Nephron (organoid): ENCODE data around the gene ADK.

ENCODE experiments used
- H3K27ac Mint-ChIP-seq, 3 experiments: 2 replicates each; pipeline ENCODE4 v1.8.0; 2020; ENCODE audit warnings: mixed read lengths in 3 of 3, mild to moderate bottlenecking in 2 of 3, moderate library complexity in 1 of 3
- H3K27me3 Mint-ChIP-seq: 2 replicates; pipeline ENCODE4 v1.8.0; 2021; ENCODE audit warnings: low read depth, mild to moderate bottlenecking, moderate library complexity, mixed read lengths
- H3K36me3 Mint-ChIP-seq: 2 replicates; pipeline ENCODE4 v1.8.0; 2020; ENCODE audit warnings: low read depth, mixed read lengths
- H3K4me1 Mint-ChIP-seq: 2 replicates; pipeline ENCODE4 v1.8.0; 2020; ENCODE audit warnings: mixed read lengths
- H3K4me3 Mint-ChIP-seq, 3 experiments: 2 replicates each; pipeline ENCODE4 v1.8.0; 2020; ENCODE audit warnings: mild to moderate bottlenecking in 3 of 3, mixed read lengths in 3 of 3, moderate library complexity in 2 of 3
- H3K9me3 Mint-ChIP-seq: 2 replicates; pipeline ENCODE4 v1.8.0; 2020; ENCODE audit warnings: mixed read lengths
- CTCF ChIP-seq, 3 experiments: fragments of 200-600 bp; sonication (generic); IDR thresholded peaks; one replicate each; pipeline ENCODE4 v1.5.0; 2021; ENCODE audit warnings: antibody characterized with exemption in 3 of 3; ENCODE audit not compliant: unreplicated experiment in 3 of 3

ADK gene

GRCh38 chr10:74330646-74331045 lies 179.6 kb downstream of the ADK start:
- H3K9me3 Mint-ChIP-seq: peaks cover 11% of the 10 kb centered on the region
- no peaks in the 10 kb centered on the region for H3K4me1 Mint-ChIP-seq
- H3K4me3 Mint-ChIP-seq: no peak overlapping the region
- TF ChIP-seq CTCF (IDR thresholded peaks at IDR 0.05; ENCODE audit: unreplicated experiment in 3 of 3): no peak
- no peak overlapping the region for H3K27ac Mint-ChIP-seq
- no peaks in the 10 kb centered on the region for H3K27me3 Mint-ChIP-seq
- H3K36me3 Mint-ChIP-seq: peaks cover 13% of the 10 kb centered on the region

- TF ChIP-seq CTCF (IDR thresholded peaks at IDR 0.05; ENCODE audit: unreplicated experiment in 3 of 3): no peak
- Mint-ChIP-seq H3K9me3 (peaks cover 11% of the 10 kb centered on the region), H3K27me3 (no peaks in the 10 kb centered on the region), H3K36me3 (peaks cover 13% of the 10 kb centered on the region), H3K4me1 (no peaks in the 10 kb centered on the region), H3K27ac (no peak overlapping the region), H3K4me3 (no peak overlapping the region)
Measured at GRCh38 chr10:74332398-74332797, 181.4 kb downstream of the ADK start.

- Mint-ChIP-seq H3K9me3 (peaks cover 11% of the 10 kb centered on the region), H3K4me3 (no peak overlapping the region), H3K27me3 (no peaks in the 10 kb centered on the region), H3K4me1 (no peaks in the 10 kb centered on the region), H3K27ac (no peak overlapping the region), H3K36me3 (peaks cover 13% of the 10 kb centered on the region)
- no peak for TF ChIP-seq CTCF (IDR thresholded peaks at IDR 0.05; ENCODE audit: unreplicated experiment in 3 of 3)
Measured at GRCh38 chr10:74333174-74333573, 182.2 kb downstream of the ADK start.

- TF ChIP-seq CTCF (IDR thresholded peaks at IDR 0.05; ENCODE audit: unreplicated experiment in 3 of 3): no peak
- Mint-ChIP-seq H3K36me3 (peaks cover 13% of the 10 kb centered on the region), H3K9me3 (peaks cover 11% of the 10 kb centered on the region), H3K4me1 (no peaks in the 10 kb centered on the region), H3K27ac (no peak overlapping the region), H3K4me3 (no peak overlapping the region), H3K27me3 (no peaks in the 10 kb centered on the region)
Measured at GRCh38 chr10:74334221-74334620, 183.2 kb downstream of the ADK start.

GRCh38 chr10:74335501-74335900 lies 184.5 kb downstream of the ADK start:
- H3K4me3 Mint-ChIP-seq: no peak overlapping the region
- no peaks in the 10 kb centered on the region for H3K4me1 Mint-ChIP-seq
- H3K27ac Mint-ChIP-seq: no peak overlapping the region
- no peaks in the 10 kb centered on the region for H3K27me3 Mint-ChIP-seq
- peaks cover 13% of the 10 kb centered on the region for H3K36me3 Mint-ChIP-seq
- TF ChIP-seq CTCF (IDR thresholded peaks at IDR 0.05; ENCODE audit: unreplicated experiment in 3 of 3): no peak
- peaks cover 11% of the 10 kb centered on the region for H3K9me3 Mint-ChIP-seq

GRCh38 chr10:74337330-74338016 lies 186.5 kb downstream of the ADK start:
- Mint-ChIP-seq H3K4me3 (no peak overlapping the region), H3K9me3 (peaks cover 12% of the 10 kb centered on the region)

More at GRCh38 chr10:74337330-74338016, 186.5 kb downstream of the ADK start:
- H3K27me3 Mint-ChIP-seq: no peaks in the 10 kb centered on the region
- no peaks in the 10 kb centered on the region for H3K4me1 Mint-ChIP-seq
- no peak for TF ChIP-seq CTCF (IDR thresholded peaks at IDR 0.05; ENCODE audit: unreplicated experiment in 3 of 3)
- peaks cover 13% of the 10 kb centered on the region for H3K36me3 Mint-ChIP-seq
- H3K27ac Mint-ChIP-seq: no peak overlapping the region
